ENCODE data around the gene RYR2.

Gene RYR2

GRCh38 chr1:237672748-237673147 lies 630.8 kb downstream of the RYR2 start:
- H3K4me3 ChIP-seq (ENCODE audit: low read length) = no peak overlapping the region
- DNase-seq (ENCODE audit: low read depth) = peak; percentile 17
- TF ChIP-seq CTCF (IDR thresholded peaks at IDR 0.05; ENCODE audit: insufficient read depth, low read depth, low read length, missing control alignments) = peak; percentile 24

GRCh38 chr1:237673631-237674030 lies 631.6 kb downstream of the RYR2 start:
- H3K4me3 ChIP-seq (ENCODE audit: low read length) = no peak overlapping the region

GRCh38 chr1:237677979-237678378 lies 636.0 kb downstream of the RYR2 start:
- no peak for TF ChIP-seq CTCF (IDR thresholded peaks at IDR 0.05; ENCODE audit: insufficient read depth, low read depth, low read length, missing control alignments)
- no peak overlapping the region for H3K4me3 ChIP-seq (ENCODE audit: low read length)
- DNase-seq (ENCODE audit: low read depth) = peak; percentile 48

More at GRCh38 chr1:237673631-237674030, 631.6 kb downstream of the RYR2 start:
- TF ChIP-seq CTCF (IDR thresholded peaks at IDR 0.05; ENCODE audit: insufficient read depth, low read depth, low read length, missing control alignments) = no peak
- DNase-seq (ENCODE audit: low read depth) = no peak

- no peak overlapping the region for H3K4me3 ChIP-seq (ENCODE audit: low read length)
- TF ChIP-seq CTCF (IDR thresholded peaks at IDR 0.05; ENCODE audit: insufficient read depth, low read depth, low read length, missing control alignments) = no peak
- no peak for DNase-seq (ENCODE audit: low read depth)
These were observed 637.7 kb downstream of the RYR2 start for GRCh38 chr1:237679687-237680086.

- H3K4me3 ChIP-seq (ENCODE audit: low read length) = no peak overlapping the region
- peak; percentile 28 for DNase-seq (ENCODE audit: low read depth)
- no peak for TF ChIP-seq CTCF (IDR thresholded peaks at IDR 0.05; ENCODE audit: insufficient read depth, low read depth, low read length, missing control alignments)
These were observed 639.2 kb downstream of the RYR2 start for GRCh38 chr1:237681210-237681609.

- TF ChIP-seq CTCF (IDR thresholded peaks at IDR 0.05; ENCODE audit: insufficient read depth, low read depth, low read length, missing control alignments) = no peak
- peak; percentile 17 for DNase-seq (ENCODE audit: low read depth)
- H3K4me3 ChIP-seq (ENCODE audit: low read length) = no peak overlapping the region
These were observed 642.3 kb downstream of the RYR2 start for GRCh38 chr1:237684236-237684635.

- H3K4me3 ChIP-seq (ENCODE audit: low read length) = no peak overlapping the region
- no peak for TF ChIP-seq CTCF (IDR thresholded peaks at IDR 0.05; ENCODE audit: insufficient read depth, low read depth, low read length, missing control alignments)
- DNase-seq (ENCODE audit: low read depth) = no peak
These were observed 643.6 kb downstream of the RYR2 start for GRCh38 chr1:237685551-237685950.

Measured in epithelial cell of esophagus (primary cell).